HG02870 (cell line): ENCODE results near the gene PRKN.

ENCODE experiments used
- ATAC-seq: cut with Tn5 transposase; IDR thresholded peaks from one replicate; pipeline ENCODE4 v1.9.1; 2021; ENCODE audit warnings: mild to moderate bottlenecking, moderate library complexity; ENCODE audit not compliant: unreplicated experiment

The PRKN gene

GRCh38 chr6:161486361-161487216, 1241.0 kb downstream of the PRKN start:
- no peak for ATAC-seq

GRCh38 chr6:161482517-161482858, 1245.1 kb downstream of the PRKN start:
- no peak for ATAC-seq

GRCh38 chr6:161481786-161482516, 1245.6 kb downstream of the PRKN start:
- no peak for ATAC-seq

DNA sequence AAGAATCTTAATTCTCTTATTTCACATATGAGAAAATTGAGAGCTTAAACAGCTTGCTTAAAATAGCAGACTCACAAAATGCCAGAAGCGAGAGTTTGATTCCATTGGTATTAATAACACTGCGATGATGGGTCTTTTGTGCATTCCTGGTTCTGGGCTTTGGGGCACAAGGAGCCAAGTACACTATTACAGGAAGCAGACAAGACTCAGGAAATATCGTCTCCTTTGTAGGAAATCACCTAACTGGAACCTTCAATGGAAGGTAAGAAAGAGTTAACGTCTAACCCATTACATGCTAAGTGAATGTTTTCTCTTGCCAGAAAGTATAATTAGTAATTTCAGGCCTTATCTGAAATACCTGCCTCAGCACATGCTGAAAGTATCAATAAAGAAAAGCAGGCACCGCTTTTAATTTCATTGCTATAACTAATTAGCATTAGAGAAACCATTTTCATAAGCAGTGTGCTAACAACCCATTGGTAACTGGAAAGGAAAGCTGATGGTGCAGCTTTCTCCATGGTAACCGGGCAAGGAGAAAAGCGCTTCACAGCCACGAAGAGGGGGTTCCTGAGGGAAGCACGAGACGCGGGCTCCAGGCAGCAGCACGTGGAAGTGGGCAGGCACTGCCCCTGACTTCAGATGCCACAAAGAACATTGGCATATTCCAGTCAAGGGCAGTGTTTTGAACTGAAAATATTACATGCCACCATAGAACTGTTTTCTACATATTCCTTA, 1247.0 kb downstream of the PRKN start:
- ATAC-seq, result no peak

- ATAC-seq, result no peak
These were observed 1248.2 kb downstream of the PRKN start for GRCh38 chr6:161479376-161479775.

DNA sequence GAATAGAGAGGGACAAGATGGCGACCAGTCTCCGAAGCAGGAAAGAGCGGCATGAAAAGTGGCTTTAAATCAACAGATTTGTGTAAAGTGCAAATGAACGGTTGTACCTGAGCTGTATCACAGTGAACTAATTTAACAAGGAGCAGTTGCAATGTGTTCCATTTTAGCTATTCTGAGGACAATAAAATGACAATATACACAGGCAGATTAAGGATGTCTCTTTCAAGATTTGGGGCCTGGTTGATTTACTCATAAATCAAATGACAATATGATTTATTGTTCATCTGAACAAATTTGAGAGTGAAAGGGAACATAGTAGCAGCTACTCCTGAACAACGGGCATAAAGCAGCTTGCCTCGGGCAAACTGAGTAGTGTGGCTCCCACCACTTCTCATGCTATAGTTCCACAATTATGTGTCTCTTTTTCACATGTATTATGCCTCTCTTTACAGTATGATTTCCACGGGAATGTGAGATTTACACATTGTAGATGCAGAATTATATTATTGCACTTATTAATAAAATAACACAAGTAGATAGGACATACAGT, 1249.6 kb downstream of the PRKN start:
- no peak for ATAC-seq

DNA sequence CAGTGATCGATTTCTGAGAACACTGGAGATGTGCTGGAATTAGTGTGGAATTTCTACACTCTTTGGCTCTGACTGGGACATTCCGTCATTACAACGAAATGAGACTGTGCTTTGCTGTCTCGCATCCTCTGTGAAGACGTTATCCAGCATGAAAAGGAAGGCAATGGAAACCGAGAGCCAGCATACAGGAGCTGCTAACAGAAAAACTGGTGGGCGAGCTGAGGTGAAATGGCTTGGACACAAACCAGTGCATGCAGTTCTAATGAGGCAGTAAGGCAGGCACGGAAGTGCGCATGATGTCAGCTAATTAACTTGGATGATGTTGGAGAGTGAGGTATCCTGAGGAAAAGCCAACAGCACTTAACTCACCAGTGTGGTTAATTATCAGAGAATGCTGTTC, 1250.9 kb downstream of the PRKN start:
- ATAC-seq, result no peak

DNA sequence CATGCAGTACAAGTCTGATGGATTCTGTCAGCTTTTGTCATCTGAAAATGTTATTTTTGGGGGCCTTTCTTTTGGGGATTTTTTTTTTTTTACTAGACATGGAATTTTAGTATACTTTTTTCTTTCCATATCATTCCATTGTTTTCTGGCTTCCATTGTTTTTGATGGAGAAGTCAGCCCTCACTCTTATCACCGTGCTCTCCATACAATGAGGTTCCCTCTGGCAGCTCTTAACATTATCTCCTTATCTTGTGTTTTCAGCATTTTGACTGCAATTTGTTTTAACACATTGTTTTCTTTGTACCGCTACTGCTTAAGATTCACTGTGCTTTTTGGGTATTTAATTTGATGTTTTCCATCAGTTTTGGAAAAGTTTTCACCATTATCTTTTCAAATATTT, 1262.2 kb downstream of the PRKN start:
- no peak for ATAC-seq

- ATAC-seq, result no peak
These were observed 1264.5 kb downstream of the PRKN start for GRCh38 chr6:161463071-161463470.

GRCh38 chr6:161462148-161462547, 1265.4 kb downstream of the PRKN start:
- ATAC-seq, result no peak

DNA sequence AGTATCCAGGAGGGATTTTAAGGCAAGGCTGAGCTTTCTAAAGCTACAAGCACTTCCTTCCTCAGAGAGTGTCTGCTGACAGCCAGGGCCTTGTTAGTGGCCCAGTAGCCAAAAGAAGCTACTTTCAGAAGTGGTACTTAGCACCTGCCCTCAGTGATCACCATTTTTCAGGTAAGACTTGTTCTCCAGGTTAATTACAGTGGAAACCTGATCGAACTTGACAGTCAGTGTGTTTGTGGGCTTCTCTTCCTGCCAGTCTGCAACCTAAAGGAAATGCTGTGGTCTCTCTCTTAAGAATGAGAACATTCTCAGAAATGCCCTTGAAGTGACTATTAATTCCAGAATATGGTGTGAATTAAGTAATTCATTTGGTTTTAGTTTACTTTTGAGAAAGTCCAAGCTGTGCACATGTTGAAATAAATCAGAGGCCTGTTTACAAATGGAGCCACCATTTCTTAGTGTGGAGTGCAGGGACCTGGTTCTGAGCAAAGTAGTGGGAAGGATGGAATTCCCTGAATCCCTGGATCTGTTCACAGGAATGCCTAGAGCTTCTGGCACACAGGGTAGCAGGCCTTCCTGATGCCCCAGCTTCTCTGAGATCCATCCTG, 1268.5 kb downstream of the PRKN start:
- ATAC-seq, result no peak

- ATAC-seq, result no peak
These were observed 1269.2 kb downstream of the PRKN start for GRCh38 chr6:161458201-161458951.

- ATAC-seq, result no peak
These were observed 1271.7 kb downstream of the PRKN start for GRCh38 chr6:161455848-161456247.

- ATAC-seq, result no peak
These were observed 1274.0 kb downstream of the PRKN start for GRCh38 chr6:161453558-161453957.

- ATAC-seq, result no peak
These were observed 1275.3 kb downstream of the PRKN start for GRCh38 chr6:161452241-161452640.

DNA sequence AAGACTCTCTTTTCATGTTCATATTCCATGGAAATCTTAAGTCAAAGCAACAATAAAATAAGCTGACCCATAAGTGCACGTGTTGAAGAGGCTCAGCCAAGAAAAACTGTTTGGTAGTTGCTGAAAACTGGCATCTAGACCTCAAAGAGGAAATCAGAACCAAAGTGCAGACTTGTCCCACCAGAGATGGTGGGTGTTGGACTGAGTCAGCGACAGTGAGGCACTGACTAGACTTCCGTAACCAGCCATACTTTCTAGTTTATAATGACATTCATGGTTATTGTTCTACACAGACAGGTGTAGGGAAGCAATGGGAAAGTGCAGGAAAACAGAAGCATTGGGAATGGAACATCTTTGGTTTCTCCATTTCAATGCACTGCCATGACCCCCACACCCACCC, 1278.0 kb downstream of the PRKN start:
- no peak for ATAC-seq

GRCh38 chr6:161446949-161447348, 1280.6 kb downstream of the PRKN start:
- ATAC-seq, result no peak

- no peak for ATAC-seq
These were observed 1281.2 kb downstream of the PRKN start for GRCh38 chr6:161446296-161446925.

DNA sequence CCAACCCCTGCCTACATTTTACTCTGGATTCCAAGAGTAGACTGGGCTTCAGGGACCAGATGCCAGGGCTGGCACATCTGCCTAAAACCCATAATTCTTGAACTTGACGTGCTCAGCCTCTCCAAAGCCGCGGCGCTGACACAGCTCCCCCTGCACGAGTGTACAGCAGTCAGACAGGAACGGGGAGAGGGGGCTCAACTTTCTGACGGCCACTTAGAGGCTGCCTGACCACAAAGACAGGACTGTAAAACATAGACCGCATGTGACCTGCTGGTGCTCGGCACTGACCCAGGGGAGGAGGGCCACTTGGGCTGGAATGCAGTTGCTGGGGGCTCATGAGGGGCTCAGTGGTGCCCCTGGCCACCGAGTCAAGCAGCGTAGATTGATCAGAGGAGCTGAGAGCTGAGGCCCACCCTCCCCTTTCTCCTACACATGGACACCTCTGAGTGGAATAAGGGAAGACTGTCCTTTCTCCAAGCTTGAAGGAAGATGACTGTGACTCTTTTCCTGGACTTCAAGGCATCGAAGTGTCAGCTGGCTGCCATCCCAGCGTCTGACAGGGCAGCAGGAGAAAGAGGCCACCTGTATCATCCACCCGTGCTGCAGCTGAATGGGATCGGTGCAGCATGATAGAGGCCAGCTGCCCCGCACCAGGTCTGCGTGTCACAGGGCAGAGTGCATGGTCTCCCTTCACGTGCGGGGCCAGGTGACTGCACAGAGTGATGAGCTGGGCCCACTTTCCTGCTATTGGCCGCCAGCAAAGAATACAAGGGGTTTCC, 1282.4 kb downstream of the PRKN start:
- no peak for ATAC-seq
